H1 (cell line): Measurements from ENCODE around the gene MPIG6B.

Experiments used
- BCL11A ChIP-seq, 2 experiments: IDR thresholded peaks; one replicate each; pipeline ENCODE4 v1.6.1; 2011; ENCODE audit warnings: low read depth in 2 of 2, low read length in 2 of 2, mild to moderate bottlenecking in 2 of 2
- CREB1 ChIP-seq: IDR thresholded peaks from 2 replicates; pipeline ENCODE4 v1.6.1; 2012; ENCODE audit warnings: inconsistent platforms
- EZH2 ChIP-seq: fragments of 200-600 bp; sonication (generic); IDR thresholded peaks from 2 replicates; pipeline ENCODE4 v1.7.1; 2012; ENCODE audit warnings: low read depth, mild to moderate bottlenecking, moderate library complexity, low read length, inconsistent platforms; ENCODE audit not compliant: severe bottlenecking
- NRF1 ChIP-seq: IDR thresholded peaks from 2 replicates; pipeline ENCODE4 v1.6.1; 2011; ENCODE audit warnings: mild to moderate bottlenecking, low read depth, low read length, improper control_type of control experiment
- RXRA ChIP-seq: IDR thresholded peaks from 2 replicates; pipeline ENCODE4 v1.6.1; 2011; ENCODE audit warnings: low read depth, mild to moderate bottlenecking, low read length, moderate library complexity; ENCODE audit not compliant: insufficient read depth
- SAP30 ChIP-seq: fragments of 300-600 bp; sonication (generic); IDR thresholded peaks from 2 replicates; pipeline ENCODE4 v1.7.1; 2012; ENCODE audit warnings: low read length, moderate library complexity, mild to moderate bottlenecking, inconsistent platforms; ENCODE audit not compliant: insufficient read depth, insufficient replicate concordance
- SIN3A ChIP-seq, 2 experiments: IDR thresholded peaks in 1 of 2; conservative IDR thresholded peaks in 1 of 2; 2 replicates each; pipeline ENCODE4 v1.6.1; 2011 to 2012; ENCODE audit warnings: low read length in 2 of 2, improper control_type of control experiment in 1 of 2, low read depth in 1 of 2, mild to moderate bottlenecking in 1 of 2
- SP4 ChIP-seq: IDR thresholded peaks from 2 replicates; pipeline ENCODE4 v1.6.1; 2012; ENCODE audit warnings: low read length, inconsistent platforms
- TAF1 ChIP-seq: IDR thresholded peaks from 2 replicates; pipeline ENCODE4 v1.6.1; 2011; ENCODE audit warnings: mild to moderate bottlenecking, low read depth, low read length

- no peak for TF ChIP-seq SP4
- no peak for TF ChIP-seq CREB1
- no peak for TF ChIP-seq BCL11A (IDR thresholded peaks at IDR 0.05; ENCODE audit: low read depth in 2 of 2, low read length in 2 of 2)
- no peak for TF ChIP-seq SAP30
- no peak for TF ChIP-seq RXRA
- TF ChIP-seq NRF1 = no peak
- TF ChIP-seq TAF1 = no peak
- TF ChIP-seq EZH2 = no peak
- no peak for TF ChIP-seq SIN3A (conservative IDR thresholded peaks at IDR 0.05 in 1 of 2, IDR thresholded peaks at IDR 0.05 in 1 of 2; ENCODE audit: low read depth in 1 of 2, low read length in 2 of 2)
Observed at GRCh38 chr6:31706599-31706998, 16.6 kb upstream of the MPIG6B start, which contains the start of gene LY6G6F.
